B cell (primary cell): ENCODE results near the gene PCGF3. TPM values are rescaled to one million over a fixed set of nuclear protein-coding genes. Genes with fewer than 3 reads are reported as not detected.
A peak's percentile ranks its signal among the peaks of the same experiment; 100 is the strongest.

Source experiments
- ATAC-seq: fragments of 200-7000 bp; cut with Tn5 transposase; one replicate; pipeline ENCODE4 v1.10.0; 2021; ENCODE audit warnings: low read depth, mild to moderate bottlenecking, moderate number of reproducible peaks, moderate library complexity
- CTCF ChIA-PET: fragments of 350-600 bp; sonication (Branson Sonifier 250); formaldehyde crosslinking; loops from one replicate; lab custom pipeline; 2021; ENCODE audit warnings: antibody characterized with exemption, inconsistent platforms; lab: Charles Lee
- POLR2A ChIA-PET: fragments of 350-600 bp; sonication (Branson Sonifier 250); formaldehyde crosslinking; loops from one replicate; lab custom pipeline; 2021; ENCODE audit warnings: antibody characterized with exemption; lab: Charles Lee
- DNase-seq: peaks from one replicate; pipeline ENCODE4 v3.0.0; 2013
- H2AFZ ChIP-seq: 2 replicates; pipeline ENCODE4 v1.6.1; 2012; ENCODE audit warnings: mild to moderate bottlenecking, low read depth, low read length; ENCODE audit not compliant: insufficient read depth, poor library complexity, severe bottlenecking
- H3K27ac ChIP-seq, 2 donors: 1 replicate in 1 of 2; 2 replicates in 1 of 2; pipeline ENCODE4 v1.5.1; 2012 to 2013; ENCODE audit warnings: low read length in 2 of 2, mild to moderate bottlenecking in 2 of 2, moderate library complexity in 1 of 2
- H3K27me3 ChIP-seq, 4 experiments: fragments of 200-600 bp in 1 of 4; sonication (generic) in 1 of 4; replicated peaks in 1 of 4; 1 replicate in 2 of 4; 2 replicates in 2 of 4; pipeline versions ENCODE4 v1.6.1 to v1.7.0; 2013 to 2016; ENCODE audit warnings: low read length in 3 of 4, mild to moderate bottlenecking in 2 of 4, mixed read lengths in 1 of 4, moderate library complexity in 1 of 4; ENCODE audit not compliant: insufficient read depth in 4 of 4, control insufficient read depth in 3 of 4; ENCODE audit errors: control extremely low read depth in 1 of 4
- H3K36me3 ChIP-seq, 2 experiments: replicated peaks in 1 of 2; 1 replicate in 1 of 2; 2 replicates in 1 of 2; pipeline versions ENCODE4 v1.6.1 to v1.7.1; 2013; ENCODE audit warnings: low read length in 1 of 2; ENCODE audit not compliant: insufficient read depth in 2 of 2, control insufficient read depth in 1 of 2; ENCODE audit errors: control extremely low read depth in 1 of 2, extremely low read depth in 1 of 2
- H3K4me1 ChIP-seq, 2 donors: fragments of 200-600 bp in 1 of 2; sonication (generic) in 1 of 2; 1 replicate in 1 of 2; 2 replicates in 1 of 2; pipeline versions ENCODE4 v1.5.1 to v1.6.1; 2013 to 2017; ENCODE audit warnings: low read length in 2 of 2; ENCODE audit not compliant: control insufficient read depth in 2 of 2, insufficient read depth in 2 of 2
- H3K4me2 ChIP-seq: replicated peaks from 2 replicates; pipeline ENCODE3; 2012; ENCODE audit warnings: mild to moderate bottlenecking, low read depth, low read length; ENCODE audit not compliant: poor library complexity, severe bottlenecking
- H3K4me3 ChIP-seq, 5 experiments: fragments of 200-600 bp in 1 of 5; sonication (generic) in 1 of 5; 1 replicate in 3 of 5; 2 replicates in 2 of 5; pipeline versions ENCODE4 v1.5.1 to v1.7.0; 2011 to 2016; ENCODE audit warnings: low read length in 4 of 5, mild to moderate bottlenecking in 4 of 5, low read depth in 2 of 5, control low read depth in 1 of 5, moderate library complexity in 1 of 5; ENCODE audit not compliant: insufficient read depth in 1 of 5; ENCODE audit errors: control extremely low read depth in 1 of 5, extremely low read depth in 1 of 5
- H3K79me2 ChIP-seq: fragments of 200-600 bp; sonication (generic); one replicate; pipeline ENCODE4 v1.6.0; 2016; ENCODE audit warnings: low read length; ENCODE audit not compliant: control insufficient read depth, insufficient read depth
- H3K9ac ChIP-seq: fragments of 200-600 bp; sonication (generic); 2 replicates; pipeline ENCODE4 v1.6.1; 2017; ENCODE audit warnings: mild to moderate bottlenecking, low read length, moderate library complexity
- H3K9me3 ChIP-seq, 3 donors: one replicate each; pipeline versions ENCODE4 v1.6.1 to v1.7.1; 2013; ENCODE audit warnings: low read length in 2 of 3; ENCODE audit not compliant: control insufficient read depth in 2 of 3, insufficient read depth in 1 of 3; ENCODE audit errors: control extremely low read depth in 1 of 3
- H4K20me1 ChIP-seq: 2 replicates; pipeline ENCODE4 v1.6.0; 2012; ENCODE audit warnings: mild to moderate bottlenecking, low read length; ENCODE audit not compliant: insufficient read depth, control insufficient read depth, poor library complexity, severe bottlenecking
- H3K27ac Mint-ChIP-seq: one replicate; pipeline ENCODE4 v1.8.0; 2021; ENCODE audit warnings: mixed read lengths
- H3K27me3 Mint-ChIP-seq: one replicate; pipeline ENCODE4 v1.8.0; 2021; ENCODE audit warnings: mixed read lengths
- H3K4me1 Mint-ChIP-seq: one replicate; pipeline ENCODE4 v1.8.0; 2021; ENCODE audit warnings: mixed read lengths
- H3K4me3 Mint-ChIP-seq: one replicate; pipeline ENCODE4 v1.8.0; 2021; ENCODE audit warnings: mixed read lengths
- H3K9me3 Mint-ChIP-seq: one replicate; pipeline ENCODE4 v1.8.0; 2022; ENCODE audit warnings: mixed read lengths; ENCODE audit not compliant: insufficient read depth
- CTCF ChIP-seq: fragments of 200-600 bp; IDR thresholded peaks from one replicate; pipeline ENCODE4 v1.8.0; 2022; ENCODE audit warnings: antibody characterized with exemption, mild to moderate bottlenecking
- EZH2 ChIP-seq: IDR thresholded peaks from 2 replicates; pipeline ENCODE4 v1.6.1; 2012; ENCODE audit warnings: borderline replicate concordance, low read depth, mild to moderate bottlenecking, moderate library complexity, low read length; ENCODE audit not compliant: insufficient read depth, poor library complexity, severe bottlenecking
- WGBS: methylation state at CpG from one replicate; pipeline ENCODE4 v1.1.5; 2013; ENCODE audit warnings: missing lambda C conversion rate; ENCODE audit not compliant: insufficient coverage; 5-methylcytosine and 5-hydroxymethylcytosine counted together
- intact Hi-C: fragments of 100-400 bp; cut with micrococcal nuclease; formaldehyde crosslinking; loops from one replicate; pipeline ENCODE4 v1.10.0; 2022
- polyA plus RNA-seq: library from polyadenylated mRNA; depleted of rRNA; stranded (reverse); fragments of >200 nt; gene quantifications from 2 replicates; pipeline ENCODE4 v1.2.3, GENCODE V29; 2012
- total RNA-seq, 2 donors: library from RNA; stranded (reverse); fragments of 120-200 nt in 1 of 2; gene quantifications; 1 replicate in 1 of 2; 2 replicates in 1 of 2; pipeline versions ENCODE4 v1.2.3 to v1.2.4, GENCODE V29; 2013 to 2022

Gene PCGF3
- total and polyA plus RNA-seq, 2 donors (not counting 1 experiment from before 2014, with no cell fraction given) = 65.7 to 90.3 TPM

- H3K4me3 ChIP-seq = no peak overlapping the region
- 85% methylated on average over 3 of the region's 7 CpGs for WGBS
- peaks cover 27% of the 10 kb centered on the region for H3K4me1 Mint-ChIP-seq
- H3K36me3 ChIP-seq = peaks cover 0 to 50% of the 10 kb centered on the region in 2 experiments
- DNase-seq = no peak
- TF ChIP-seq EZH2 (no peak), CTCF (no peak)
- no peak for ATAC-seq
- no peaks in the 10 kb centered on the region for H3K4me1 ChIP-seq
- ChIA-PET POLR2A (no interaction called here), CTCF (no interaction called here)
- no peaks in the 10 kb centered on the region for H3K9me3 ChIP-seq
- intact Hi-C loops = no loop called here
- peaks cover 89% of the 10 kb centered on the region for H3K79me2 ChIP-seq
- peak overlapping the region; percentile 32 for H3K27ac Mint-ChIP-seq
- H3K4me2 ChIP-seq = no peak overlapping the region
- H3K27me3 Mint-ChIP-seq = no peaks in the 10 kb centered on the region
- no peaks in the 10 kb centered on the region for H3K27me3 ChIP-seq
- H3K9me3 Mint-ChIP-seq = no peaks in the 10 kb centered on the region
- H4K20me1 ChIP-seq = peaks cover 75% of the 10 kb centered on the region
- no peak overlapping the region for H2AFZ ChIP-seq
- H3K9ac ChIP-seq = no peak overlapping the region
- no peak overlapping the region for H3K4me3 Mint-ChIP-seq
- H3K27ac ChIP-seq = no peak overlapping the region
These were observed 66.5 kb downstream of the PCGF3 start for GRCh38 chr4:772118-772517.

- Histone ChIP-seq H3K4me2 (no peak overlapping the region), H3K79me2 (peaks cover 90% of the 10 kb centered on the region), H3K36me3 (peaks cover 0 to 50% of the 10 kb centered on the region in 2 experiments), H3K9me3 (no peaks in the 10 kb centered on the region), H3K27ac (no peak overlapping the region), H2AFZ (no peak overlapping the region), H4K20me1 (peaks cover 70% of the 10 kb centered on the region), H3K4me3 (no peak overlapping the region), H3K9ac (no peak overlapping the region), H3K4me1 (no peaks in the 10 kb centered on the region), H3K27me3 (no peaks in the 10 kb centered on the region)
- intact Hi-C loops = no loop called here
- Mint-ChIP-seq H3K9me3 (no peaks in the 10 kb centered on the region), H3K27ac (no peak overlapping the region), H3K27me3 (no peaks in the 10 kb centered on the region), H3K4me1 (peaks cover 31% of the 10 kb centered on the region), H3K4me3 (no peak overlapping the region)
- ATAC-seq (no peak), DNase-seq (no peak)
- 94% methylated on average over 7 of the region's 8 CpGs for WGBS
- ChIA-PET CTCF (no interaction called here), POLR2A (interaction anchor here (0.7 kb wide), 1 partner anchor 23 kb away, joined by 3 read pairs; no protein-coding TSS in a partner anchor)
- TF ChIP-seq EZH2 (no peak), CTCF (no peak)
These were observed 67.1 kb downstream of the PCGF3 start for GRCh38 chr4:772776-773175.
